GM18861 (cell line): Measurements from ENCODE around the gene FER.
A peak's percentile ranks its signal among the peaks of the same experiment; 100 is the strongest.
"Not testable (repeated sequence)": the region's sequence is repeated elsewhere in the genome, so short reads cannot be mapped to it uniquely, and the experiment has no call there.

Experiments used
- ATAC-seq: cut with Tn5 transposase; IDR thresholded peaks from one replicate; pipeline ENCODE4 v1.9.1; 2021; ENCODE audit not compliant: unreplicated experiment

The FER gene

DNA sequence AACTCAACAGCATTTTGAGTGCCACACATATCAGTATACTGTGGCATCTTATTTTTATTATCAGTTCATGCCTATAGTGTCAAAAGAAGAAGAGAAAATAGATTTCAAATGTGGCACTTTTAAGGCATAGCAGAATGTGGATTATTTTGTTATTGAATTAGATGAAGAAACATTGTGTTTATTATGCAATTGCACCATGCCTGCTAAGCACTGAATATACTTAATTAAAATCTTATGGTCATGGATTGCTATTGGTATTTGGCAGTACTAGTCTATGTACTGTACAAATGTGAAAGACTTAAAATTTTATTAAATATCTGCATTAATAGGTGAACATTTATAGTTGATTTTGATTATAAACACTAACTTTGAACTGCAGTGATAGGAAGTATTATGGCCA is 128.8 kb downstream of the FER start:
- ATAC-seq = no peak

DNA sequence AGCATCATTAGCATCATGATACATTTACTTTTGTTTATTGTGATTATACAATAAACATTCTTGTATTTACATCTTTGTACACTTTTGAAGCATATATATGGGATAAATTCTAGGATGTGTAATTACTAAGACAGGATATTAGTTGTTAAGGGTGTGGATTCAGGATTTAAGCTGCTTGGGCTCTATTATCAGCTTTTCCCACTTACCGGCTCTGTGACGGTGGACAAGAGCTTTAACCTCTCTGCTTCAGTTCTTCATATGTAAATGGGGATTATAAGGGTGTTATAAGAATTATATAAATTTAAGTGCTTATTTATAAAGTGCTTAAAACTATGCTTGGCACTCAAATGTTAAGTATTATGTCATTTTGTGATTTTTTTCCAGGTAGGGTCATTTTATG is 131.1 kb downstream of the FER start:
- no peak for ATAC-seq

DNA sequence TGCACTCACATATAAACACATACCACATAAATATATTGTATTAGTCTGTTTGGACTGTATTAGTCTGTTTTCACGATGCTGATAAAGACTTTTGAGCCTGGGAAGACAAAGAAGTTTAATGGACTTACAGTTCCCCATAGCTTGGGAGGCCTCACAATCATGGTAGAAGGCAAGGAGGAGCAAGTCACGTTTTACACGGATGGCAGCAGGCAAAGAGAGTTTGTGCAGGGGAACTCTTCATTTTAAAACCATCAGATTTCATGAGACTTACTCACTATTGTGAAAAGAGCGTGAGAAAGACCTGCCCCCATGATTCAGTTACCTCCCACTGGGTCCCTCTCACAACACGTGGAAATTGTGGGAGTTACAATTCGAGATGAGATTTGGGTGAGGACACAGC is 133.4 kb downstream of the FER start:
- no peak for ATAC-seq

DNA sequence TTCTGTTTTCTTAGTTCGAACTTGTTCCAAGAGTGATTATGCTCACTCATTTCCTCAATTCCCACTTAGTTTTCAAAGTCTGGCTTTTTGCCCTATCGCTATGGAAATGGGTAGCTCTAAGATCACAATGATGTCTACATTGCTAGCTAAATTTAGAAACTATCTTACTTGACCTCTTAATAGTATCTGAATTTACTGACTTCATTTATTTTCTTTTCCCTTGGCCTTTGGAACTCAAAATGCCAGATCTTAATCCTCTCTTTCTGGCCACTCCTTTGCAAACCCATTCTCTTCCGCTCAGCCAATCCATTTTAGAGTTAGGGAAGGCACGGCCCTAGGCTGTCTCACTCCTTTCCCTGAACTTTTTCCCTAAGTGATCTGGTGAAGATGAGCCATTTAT is 137.0 kb downstream of the FER start:
- ATAC-seq = no peak

DNA sequence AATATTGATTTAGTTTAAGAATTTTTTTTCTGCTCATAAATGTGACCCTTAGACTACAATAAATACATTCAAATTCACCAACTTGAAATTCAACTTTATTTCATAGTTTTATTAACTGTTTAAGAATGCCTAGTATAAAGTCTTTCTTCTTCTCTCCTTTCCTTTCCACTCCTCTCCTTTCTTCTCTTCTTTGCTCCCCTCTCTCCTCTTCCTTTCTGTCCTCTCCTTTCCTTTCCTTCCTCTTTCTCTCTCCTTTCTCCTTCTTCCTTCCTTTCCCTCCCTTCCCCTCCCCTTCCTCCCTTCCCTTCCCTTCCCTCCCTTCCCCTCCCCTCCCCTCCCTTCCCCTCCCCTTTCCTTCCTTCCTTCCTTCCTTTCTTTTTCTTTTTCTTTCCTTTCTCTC is 150.6 kb downstream of the FER start:
- no peak for ATAC-seq

DNA sequence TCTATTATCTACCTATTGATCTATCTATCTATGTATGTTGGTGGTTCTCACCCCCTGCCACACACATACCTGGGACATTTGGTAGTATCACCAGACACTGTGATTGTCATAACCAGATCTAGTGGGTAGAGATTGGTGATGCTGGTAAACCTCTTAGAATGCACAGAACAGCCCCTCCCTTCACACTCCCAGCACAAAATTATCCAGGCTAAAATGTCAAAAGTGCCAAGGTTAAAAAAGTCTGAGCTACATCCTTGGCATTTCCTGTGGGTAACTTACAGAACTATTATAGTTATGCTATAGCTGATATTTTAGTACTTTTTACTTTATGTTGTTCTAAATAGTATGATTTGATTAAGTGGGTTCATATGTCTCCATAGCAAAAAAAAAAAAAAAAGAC is 151.0 kb downstream of the FER start:
- ATAC-seq = no peak

DNA sequence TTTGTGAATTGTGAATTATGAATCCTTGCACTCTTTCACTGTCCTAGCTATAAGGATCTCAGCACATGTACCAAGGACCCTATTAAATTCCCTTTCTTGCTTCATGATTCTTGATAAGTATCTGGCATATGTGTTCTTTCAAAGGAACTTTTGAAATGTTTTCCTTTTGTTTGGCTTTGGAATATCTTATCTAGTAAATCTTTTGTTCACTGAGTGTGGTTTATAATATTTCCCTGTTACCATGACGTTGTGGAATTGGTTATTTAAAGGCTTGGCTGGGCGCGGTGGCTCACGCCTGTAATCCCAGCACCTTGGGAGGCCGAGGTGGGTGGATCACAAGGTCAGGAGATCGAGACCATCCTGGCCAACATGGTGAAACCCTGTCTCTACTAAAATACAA is 151.5 kb downstream of the FER start:
- not testable (repeated sequence) for ATAC-seq

DNA sequence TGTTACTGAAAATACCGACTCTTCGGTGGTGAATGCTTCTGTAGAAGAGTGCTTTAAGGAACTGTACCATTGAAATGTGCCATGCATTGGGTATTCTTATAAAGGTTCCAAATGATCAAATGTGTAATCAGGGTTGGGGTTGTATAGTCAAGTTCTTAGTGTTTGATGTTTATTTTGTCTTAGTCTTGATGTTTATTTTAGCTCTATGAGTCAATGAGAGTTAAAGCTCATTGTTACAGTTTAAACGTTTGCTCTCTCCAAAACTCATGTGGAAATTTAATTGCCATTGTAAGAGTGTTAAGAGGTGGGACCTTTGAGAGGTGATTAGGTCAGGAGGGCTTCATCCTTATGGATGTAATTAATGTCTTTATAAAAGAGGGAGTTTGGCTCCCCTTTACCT is 153.0 kb downstream of the FER start:
- no peak for ATAC-seq

DNA sequence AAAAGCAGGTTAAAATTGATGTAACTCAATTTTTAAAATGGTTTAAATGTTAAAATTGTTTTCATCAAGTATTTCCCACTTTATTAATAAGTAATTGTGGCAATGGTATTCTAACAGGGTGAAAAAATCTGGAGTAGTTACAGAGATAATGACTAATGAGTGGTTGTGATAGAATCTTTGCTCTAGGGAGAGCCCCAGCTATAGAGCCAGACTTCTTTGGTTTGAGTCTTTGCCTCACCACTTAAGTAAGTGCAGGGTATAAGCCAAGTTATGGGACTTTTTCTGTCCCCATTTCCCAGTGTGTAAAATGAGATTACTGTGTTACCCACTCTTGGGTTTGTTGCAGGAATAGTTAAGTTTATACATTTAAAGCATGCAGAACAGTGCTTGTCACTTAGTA is 158.1 kb downstream of the FER start:
- ATAC-seq = no peak

DNA sequence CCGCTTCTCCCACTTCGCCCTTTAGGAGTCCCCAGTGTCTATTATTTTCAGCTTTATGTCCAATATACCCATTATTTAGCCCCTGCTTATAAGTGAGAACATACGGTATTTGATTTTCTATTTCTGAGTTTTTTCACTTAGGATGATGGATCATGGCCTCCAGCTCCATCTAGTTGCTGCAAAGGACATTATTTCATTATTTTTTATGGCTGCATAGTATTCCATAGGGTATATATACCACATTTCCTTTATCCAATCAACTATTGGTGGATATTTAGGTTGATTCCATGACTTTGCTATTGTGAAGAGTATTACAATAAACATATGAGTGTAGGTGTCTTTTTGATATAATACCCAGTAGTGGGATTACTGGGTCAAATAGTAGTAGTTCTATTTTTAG is 162.9 kb downstream of the FER start:
- no peak for ATAC-seq

DNA sequence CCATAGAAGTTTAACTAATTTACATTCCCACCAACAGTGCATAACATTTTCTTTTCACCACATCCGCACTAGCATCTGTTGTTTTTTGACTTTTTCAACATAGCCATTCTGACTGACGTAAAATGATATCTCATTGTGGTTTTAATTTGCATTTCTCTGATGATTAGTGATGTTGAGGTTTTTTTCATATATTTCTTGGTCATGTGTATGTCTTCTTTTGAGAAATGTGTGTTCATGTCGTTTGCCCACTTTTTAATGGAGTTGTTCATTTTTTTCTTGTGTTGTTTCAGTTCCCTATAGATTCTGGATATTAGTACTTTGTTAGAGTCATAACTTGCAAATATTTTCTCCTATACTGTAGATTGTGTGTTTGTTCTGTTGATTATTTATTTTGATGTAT is 163.4 kb downstream of the FER start:
- peak; percentile 83 for ATAC-seq

DNA sequence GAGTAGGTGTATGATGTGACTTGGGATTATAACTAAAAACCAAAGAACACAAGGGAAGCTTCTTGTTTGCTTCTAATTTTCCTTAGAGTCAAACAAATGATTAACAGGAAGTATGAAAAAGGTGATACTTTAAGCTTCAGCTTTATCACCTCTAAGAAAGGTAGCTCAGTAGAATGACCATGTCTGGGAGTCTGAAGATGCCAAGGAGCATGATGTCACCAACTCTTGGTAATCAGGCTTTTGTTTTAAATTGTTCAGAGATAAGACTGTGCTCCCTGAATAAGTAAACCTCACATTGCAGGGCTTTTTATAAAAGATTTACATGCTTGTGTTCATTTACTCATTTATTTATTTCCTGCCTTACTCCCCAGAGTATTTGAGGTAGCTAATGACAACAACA is 169.9 kb downstream of the FER start:
- ATAC-seq = no peak

DNA sequence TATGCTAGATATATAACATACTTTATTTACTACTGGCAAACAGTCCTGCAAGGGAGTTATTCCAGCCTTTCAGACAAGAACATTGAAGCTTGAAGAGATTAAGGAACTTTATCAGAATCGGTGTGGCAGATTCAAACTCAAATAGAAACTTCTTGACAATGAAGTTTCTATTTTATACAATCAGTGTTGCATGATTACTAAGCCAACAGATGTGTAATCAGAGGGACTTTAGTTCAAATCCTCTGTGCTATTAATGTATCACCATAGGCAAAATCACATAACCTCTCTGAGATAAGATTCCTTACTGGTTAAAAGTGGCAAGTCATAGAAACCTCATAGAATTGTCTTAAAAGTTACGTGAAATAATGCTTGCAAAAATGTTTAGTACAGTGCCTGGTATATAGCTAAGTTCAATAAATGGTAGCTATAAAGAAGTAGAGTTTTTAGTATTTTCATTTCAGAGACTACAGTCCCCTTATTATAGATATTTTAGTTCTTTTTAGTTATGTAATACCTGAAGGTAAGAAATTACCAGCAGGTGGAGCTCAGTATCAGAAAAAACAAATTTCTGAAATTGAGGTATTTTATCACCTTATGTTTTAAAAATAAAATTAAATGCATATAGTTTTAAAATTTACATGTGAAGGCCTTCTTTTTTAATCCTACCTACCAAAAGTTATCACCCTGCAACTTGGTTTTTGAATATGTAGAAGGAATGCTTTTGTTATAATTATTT is 172.1 kb downstream of the FER start:
- no peak for ATAC-seq

DNA sequence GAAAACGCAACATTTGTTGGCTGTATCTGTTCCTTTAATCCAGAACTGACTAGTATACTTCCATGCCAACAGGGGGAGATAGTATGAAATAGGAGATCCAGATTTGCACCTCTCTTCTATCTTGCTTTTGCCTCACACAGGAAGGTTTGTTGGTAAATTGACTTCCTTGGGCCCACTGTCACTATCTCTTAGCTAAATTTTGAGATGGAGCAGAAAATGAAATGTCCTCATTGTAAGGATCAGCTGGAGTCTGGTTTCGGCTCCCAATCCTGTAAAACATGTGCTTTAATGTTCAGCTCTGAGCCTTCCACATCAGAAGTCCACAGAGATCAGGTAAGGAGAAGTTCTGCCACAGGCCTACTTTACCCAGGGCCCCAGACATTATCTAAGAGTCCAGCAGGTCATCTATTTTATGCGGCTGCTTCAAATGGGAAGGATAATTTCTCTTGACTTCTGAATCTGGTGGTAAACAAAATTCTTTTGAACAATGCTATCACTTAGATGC is 176.8 kb downstream of the FER start:
- ATAC-seq = no peak

DNA sequence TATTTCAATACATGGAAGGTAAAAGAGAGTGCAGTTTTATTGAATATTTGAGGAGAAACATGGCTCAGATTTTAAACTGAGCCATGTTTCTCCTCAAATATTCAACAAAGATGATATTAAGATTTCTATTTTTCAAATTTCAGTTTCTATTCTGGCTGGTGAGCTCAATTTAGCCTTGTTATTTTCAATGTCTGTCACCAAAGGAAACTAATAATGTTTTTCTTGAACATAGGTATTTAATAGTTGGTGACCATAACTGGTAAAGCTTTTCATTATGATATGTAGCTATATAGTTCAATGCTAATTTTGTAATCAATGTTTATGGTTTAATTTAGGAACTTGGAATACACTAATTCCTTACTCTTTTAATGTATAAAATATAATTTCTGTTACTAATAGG is 177.4 kb downstream of the FER start:
- ATAC-seq = no peak

DNA sequence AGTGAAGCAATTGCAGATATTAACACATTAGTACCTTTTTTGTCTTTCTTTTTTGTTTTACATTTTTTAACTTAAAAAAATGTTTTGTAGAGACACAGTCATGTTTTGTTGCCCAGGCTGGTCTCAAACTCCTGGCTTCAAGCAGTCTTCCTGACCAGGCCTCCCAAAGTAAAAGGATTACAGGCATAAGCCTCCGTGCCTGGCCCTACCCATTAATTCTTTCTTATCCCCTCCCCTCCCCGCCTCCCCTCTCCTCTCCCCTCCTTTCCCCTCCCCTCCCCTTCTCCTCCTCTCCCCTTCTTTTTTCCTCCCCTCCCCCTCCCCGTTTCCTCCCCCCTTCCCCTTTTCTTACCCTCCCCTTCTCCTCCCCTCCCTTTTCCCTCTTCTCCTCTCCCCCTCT is 182.4 kb downstream of the FER start:
- no peak for ATAC-seq

DNA sequence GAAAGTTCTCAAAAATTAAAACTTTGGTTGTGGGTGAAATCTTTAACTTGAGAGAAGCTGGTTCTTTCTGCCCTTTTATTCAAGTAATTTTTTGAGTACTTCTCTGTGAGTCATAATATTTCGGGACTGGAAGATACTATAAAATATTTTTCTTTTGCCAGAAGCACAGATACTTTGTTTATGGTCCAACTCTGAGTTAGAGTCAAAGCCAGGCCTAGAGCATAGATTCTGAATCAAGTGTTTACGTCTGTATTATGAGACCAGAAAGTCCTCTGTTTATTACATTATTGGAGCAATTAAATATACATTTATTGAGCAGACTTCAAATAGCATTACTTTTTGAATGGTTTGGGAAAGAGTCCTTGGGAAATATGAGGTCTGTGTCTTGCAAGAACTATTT is 187.9 kb downstream of the FER start:
- ATAC-seq = no peak

DNA sequence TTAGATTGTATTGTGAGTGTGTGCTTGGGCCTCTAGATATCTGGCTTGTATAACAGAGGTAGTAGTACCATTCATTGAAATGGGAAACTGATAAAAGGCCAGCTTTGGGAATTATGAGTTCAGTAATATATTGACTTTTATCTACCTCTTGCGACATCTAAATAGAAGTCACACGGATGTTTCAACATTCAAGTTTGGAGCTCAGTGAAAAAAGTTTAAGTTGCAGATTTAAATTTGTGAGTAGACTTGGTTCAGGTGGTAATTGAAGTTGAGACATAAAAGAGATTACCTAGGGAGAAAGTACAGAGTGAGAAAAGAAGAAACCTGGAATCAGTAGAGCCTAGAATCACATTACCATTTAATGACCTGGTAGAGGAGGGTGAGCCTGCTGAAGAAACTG is 189.5 kb downstream of the FER start:
- ATAC-seq = no peak

DNA sequence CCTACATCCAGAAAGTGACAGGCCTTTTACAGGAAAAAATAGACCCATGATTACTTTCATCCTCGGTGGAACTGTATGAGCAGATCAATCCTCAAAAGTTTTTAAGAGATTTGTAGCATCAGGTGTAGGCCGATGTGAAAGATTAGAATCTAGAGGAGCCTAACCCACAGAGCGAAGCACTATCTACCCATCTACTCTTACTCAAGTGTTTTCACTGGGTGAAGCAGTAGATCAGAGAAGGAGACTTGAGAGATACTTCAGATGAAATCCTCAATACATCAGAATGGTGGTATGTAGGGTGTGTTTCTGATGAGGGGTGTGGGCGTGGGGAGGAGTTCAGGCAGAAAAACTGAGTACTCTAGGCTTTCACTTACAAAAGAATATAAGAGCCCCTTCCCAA is 192.8 kb downstream of the FER start:
- no peak for ATAC-seq

DNA sequence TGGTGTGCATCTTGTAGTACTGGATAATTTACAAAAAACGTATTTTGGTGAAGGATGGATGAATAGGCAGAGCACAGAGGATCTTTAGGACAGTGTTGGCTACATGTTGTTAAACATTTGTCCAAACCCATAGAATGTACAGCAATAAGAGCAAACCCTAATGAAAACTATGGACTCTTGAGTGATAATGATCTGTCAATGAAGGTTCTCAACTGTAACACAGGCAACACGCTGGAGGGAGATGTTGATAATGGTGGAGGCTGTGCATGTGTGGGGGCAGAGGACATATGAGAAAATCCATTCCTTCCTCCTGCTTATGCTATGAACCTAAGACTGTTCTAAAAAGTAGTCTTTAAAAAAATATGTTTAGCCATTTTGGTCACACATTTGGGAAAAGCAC is 194.0 kb downstream of the FER start:
- ATAC-seq = no peak

DNA sequence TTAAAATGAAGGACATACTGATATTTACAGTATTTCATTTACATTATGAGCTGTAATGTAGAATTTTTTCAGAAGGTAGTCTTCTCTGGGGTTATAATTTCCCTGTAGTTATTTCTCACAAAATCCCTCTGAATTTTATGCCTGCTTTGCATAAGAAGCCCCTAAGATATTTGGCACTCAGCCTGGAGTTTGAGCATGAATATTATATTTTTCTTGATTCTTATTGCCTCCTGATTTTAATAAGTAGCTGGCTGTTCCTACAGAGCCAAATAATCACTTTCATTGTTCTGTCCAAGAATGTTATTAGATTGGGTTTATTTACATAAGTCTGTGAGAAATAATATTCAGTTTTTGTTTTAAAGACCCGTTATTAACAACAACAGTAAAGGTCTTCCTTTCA is 195.0 kb downstream of the FER start:
- no peak for ATAC-seq

DNA sequence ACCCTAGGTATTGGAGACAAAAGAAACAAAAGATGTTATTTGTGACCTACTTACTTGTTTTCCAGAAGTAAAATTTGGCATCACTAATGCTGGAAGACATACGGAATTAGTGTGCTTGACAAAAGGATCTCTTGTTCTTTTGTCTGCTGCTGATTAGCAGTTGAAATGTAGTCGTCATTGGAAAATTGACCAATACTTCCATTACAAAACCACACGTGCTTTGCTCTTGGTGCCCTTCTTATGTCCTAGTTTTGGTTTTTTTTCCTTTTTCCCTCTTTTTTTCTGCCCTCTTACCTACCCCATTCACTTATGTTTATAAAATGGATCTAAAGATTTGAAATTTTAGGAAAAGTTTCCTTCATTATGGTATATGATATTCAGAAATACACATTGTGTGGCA is 197.4 kb downstream of the FER start:
- ATAC-seq = no peak

DNA sequence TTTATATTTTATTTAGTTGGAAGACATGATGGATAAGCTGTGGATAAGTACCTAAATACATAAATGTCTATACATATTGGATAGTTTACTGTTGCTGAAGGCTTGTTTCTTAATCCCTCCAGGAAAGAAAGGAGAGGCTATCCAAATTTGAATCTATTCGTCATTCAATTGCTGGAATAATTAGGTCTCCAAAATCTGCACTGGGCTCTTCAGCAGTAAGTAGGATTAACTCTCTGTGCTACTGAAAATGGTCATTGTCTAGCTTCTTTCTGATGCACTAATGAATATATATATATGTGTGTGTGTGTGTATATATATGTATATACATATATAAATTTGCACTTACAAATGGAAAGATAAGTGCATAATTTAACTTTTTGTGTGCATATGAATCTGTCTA is 198.3 kb downstream of the FER start:
- no peak for ATAC-seq
